Activated CD4-positive, alpha-beta T cell treated with anti-CD3 and anti-CD28 coated beads, Interleukin-10, Interleukin-2, amounts not matched to agents 100 ng/mL and 50 ng/mL, durations not matched to agents 16 hours and 8 hours (primary cell): Measurements from ENCODE around the gene JAZF1.

Experiments used
- DNase-seq: peaks from one replicate; pipeline ENCODE4 v3.0.0-alpha.2; 2020

Gene JAZF1

GRCh38 chr7:28180364-28181147 lies at the start of gene JAZF1:
TSS of gene JAZF1 (minus strand) at chr7:28180795.
- peak; percentile 29 for DNase-seq

DNA sequence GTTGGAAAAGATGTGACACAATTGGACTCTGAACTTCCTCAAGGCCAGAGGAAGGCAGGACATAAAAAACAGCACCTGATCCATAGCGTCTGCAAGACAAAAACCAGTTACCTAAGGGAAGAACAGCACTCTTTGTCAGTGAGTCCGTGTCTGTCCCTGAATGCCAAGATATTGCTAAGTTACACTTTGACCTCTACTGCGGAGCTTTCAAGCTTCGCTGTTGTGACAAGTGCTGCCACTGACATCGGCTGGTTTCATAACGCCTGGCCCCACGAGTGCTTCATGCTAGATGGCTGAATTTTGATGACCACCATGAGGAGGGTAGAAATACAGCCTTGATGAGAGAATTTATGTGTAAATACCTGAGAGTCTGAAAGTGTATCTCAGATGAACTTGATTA lies 49.7 kb upstream of the JAZF1 start:
- DNase-seq, result no peak

DNA sequence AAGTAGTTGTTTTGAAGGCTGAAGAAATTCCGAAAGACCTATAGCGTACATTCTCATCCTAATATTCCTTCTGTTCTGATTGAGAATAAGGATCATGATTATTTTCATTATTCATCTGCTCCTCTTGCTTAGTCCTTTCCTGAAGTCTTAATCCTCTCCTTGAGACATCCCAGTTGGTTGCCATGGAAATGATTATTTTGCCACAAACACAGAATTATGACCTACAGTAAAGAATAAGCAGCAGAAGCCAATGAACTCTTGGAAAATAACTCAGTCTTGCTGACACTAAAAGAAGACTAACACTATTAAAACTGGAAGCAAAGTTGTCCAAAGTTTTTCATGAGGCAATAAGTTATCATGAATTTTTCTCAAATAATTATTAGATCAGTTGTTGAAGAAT lies 47.8 kb upstream of the JAZF1 start:
- DNase-seq, result no peak

DNA sequence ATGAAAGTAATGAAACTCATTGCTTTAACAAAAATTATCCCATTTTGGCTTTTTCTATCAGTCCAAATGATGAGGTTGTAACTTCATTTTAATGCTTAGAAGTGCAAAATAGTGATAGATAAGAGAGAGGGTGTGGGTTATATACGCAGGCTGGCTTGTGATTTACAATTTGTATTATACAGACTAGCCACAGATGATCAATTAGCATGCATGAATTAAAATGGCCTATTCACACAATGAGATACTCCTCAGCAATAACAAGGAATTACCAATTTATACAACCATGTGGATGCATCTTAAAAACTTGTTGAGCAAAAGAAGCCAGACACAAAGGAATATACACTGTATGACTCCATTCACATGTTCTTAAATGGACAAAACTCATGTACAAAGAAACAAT lies 45.4 kb upstream of the JAZF1 start:
- no peak for DNase-seq

DNA sequence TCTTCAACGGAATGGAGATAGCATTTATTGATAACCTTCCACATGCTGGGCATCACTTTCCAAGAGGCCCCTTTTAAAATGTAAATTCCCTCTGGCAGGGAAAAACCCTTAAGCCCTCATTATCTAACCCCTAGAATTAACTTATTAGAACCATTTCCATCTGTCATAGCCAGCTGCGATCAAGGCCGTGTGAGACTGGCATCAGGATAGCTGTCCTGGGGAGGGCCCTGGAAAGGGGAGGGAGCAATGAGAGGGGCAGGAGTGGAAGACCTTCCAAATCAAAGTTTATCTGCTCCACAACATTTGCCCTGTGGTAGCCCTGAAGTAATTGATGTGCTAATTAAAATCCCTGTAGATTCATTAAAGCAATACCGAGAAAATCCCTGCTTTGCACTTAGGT lies 45.0 kb upstream of the JAZF1 start:
- no peak for DNase-seq

GRCh38 chr7:28224675-28225074 lies 44.1 kb upstream of the JAZF1 start:
- DNase-seq, result no peak

- DNase-seq, result no peak
Measured at GRCh38 chr7:28224172-28224571, 43.6 kb upstream of the JAZF1 start.

- no peak for DNase-seq
Measured at GRCh38 chr7:28222636-28223035, 42.0 kb upstream of the JAZF1 start.

GRCh38 chr7:28219793-28220192 lies 39.2 kb upstream of the JAZF1 start:
- DNase-seq, result no peak

DNA sequence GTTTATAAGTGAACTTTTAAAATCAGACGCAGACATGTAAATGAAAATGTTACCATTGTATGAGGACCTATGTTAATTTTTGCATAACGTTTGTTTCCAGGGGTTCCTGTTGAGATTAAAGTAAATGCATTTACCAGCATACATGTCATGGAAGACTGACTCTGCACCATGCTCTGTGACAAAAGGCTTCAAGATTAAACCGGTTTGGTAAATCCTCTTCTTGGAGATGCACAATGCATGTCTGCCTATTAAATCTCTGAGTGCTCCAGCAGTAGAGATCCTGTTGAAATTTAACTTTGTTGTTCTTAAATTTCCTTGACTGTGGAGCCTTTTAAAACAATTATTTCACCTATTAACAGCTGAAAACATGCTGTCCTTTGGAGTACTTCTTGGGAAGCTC lies 36.5 kb upstream of the JAZF1 start:
- no peak for DNase-seq

GRCh38 chr7:28211006-28211405 lies 30.4 kb upstream of the JAZF1 start:
- DNase-seq, result no peak

DNA sequence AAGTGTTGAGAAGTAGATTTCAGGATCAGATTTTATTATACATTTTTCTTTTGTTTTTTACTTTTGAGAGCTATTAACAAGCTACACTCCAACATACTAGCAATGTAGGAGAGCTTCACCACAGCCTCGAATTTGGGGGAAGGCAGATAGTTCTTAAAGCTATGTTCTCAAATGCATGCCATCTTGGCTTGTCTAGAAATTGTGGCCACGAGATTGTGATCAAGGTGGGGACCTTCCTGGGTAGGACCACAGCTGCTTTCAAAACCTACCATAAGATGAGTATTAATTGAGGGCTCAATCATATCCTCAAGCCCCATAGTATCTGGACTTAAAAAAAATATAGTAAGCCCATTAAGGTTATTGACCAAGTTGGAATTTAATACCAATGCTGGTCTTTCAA lies 27.9 kb upstream of the JAZF1 start:
- DNase-seq, result no peak

DNA sequence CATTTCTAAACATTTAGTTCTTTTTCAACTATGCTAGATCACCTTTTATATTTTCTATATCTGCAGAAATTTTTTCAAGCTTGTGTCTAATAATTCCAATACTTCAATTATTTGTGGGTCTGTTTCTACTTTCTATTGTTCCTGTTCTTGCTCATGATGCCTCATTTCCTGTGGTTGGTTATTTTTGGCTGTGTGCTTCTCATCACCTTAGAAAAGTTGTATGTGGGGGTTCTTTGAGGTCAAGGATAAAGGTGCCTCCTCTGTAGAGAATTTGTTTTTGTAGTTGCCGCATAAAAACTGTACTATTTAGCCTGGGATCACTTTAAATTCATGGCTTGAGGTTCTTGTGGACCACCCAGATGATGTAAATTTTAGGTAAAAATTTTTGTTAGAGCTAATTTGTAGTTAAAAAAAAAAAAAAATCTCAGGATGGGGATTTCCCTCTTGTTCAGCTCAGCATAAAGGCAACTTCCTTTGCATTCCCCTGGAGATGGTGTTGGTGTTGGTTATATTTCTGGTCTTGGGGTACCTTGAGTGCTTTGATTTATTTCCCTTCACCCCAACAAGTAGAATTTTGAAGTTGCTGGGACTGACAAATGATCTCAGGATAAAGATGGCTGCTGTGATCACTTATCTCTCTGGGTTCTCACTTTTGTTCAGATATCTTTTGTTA lies 27.0 kb upstream of the JAZF1 start:
- peak; percentile 69 for DNase-seq

- DNase-seq, result no peak
Measured at GRCh38 chr7:28205506-28205905, 24.9 kb upstream of the JAZF1 start.

GRCh38 chr7:28203508-28204240 lies 23.1 kb upstream of the JAZF1 start:
- DNase-seq, result no peak

DNA sequence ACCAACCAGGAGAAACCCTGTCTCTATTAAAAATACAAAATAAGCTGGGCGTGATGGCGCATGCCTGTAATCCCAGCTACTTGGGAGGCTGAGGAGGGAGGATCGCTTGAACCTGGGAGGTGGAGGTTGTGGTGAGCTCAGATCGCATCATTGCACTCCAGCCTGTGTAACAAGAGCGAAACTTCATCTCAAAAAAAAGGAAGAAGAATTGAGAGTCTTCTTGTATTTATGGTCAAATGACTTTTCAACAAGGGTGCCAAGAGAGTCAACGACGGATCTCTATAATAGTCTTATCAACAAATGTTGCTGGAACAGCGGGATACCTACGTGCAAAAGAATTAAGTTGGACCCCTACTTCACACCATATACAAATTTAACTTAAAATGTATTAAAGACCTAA lies 21.6 kb upstream of the JAZF1 start:
- DNase-seq, result no peak

DNA sequence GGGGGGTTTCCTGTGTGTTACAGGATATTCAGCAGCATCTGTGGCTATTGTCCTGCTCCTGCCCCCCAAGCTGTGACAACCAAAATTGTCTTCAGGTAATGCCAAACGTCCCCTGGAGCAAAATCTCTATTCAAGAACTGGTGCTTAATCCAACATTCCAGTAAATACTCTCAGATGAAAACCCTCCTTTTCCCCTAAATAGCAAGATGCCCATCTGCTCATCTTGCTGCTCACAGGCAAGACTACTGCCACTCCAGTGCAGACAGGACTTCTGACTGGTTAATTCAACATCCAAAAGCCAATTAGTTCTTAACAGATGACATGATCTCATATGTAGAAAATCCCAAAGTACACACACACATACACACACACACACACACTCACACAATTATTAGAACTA lies 20.5 kb upstream of the JAZF1 start:
- no peak for DNase-seq

DNA sequence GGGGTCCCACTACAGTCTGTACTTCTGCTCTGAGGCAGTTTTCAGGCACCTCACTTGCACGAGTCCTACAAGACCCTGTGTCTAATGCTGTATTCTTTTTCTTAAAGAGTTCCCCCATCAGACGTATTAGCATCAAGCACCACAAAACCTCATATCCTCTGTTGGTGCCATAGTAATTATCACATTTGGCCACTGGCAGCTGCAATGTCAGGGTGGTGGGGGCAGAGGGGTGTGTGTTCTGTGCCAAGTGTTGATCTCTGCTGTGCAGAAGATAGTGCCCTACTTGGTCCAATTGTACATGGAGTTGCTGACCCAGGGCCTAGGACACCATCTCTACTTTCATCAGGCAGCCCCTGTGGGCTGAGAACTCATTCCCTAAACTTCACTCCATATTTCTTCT lies 20.0 kb upstream of the JAZF1 start:
- DNase-seq, result no peak

DNA sequence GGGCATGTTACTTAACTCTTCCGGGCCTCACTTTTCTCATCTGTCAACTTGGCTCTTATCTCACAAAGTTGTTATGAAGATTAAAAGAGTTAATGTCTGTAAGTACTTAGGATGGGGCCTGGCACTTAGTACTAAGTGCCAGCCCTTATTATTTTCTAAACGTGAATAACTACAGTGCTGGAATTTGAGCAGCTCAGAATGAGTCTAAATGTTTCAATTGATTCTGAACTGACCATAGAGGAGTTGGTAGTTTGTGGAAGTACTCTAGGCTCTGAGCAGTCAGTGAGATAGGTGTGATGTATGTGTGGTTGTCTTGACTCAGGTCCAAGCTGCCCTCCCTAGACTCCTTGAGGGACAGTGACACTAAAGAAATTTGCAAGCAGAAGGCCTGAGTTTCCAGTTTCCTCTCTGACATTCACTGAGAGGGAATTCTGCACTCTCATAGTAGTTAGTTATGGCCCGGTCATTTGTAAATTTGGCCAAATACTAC lies 18.5 kb upstream of the JAZF1 start:
- DNase-seq, result no peak

GRCh38 chr7:28195910-28196620 lies 15.5 kb upstream of the JAZF1 start:
- DNase-seq, result no peak

GRCh38 chr7:28192786-28193585 lies 12.4 kb upstream of the JAZF1 start:
- no peak for DNase-seq

GRCh38 chr7:28191751-28192150 lies 11.2 kb upstream of the JAZF1 start:
- no peak for DNase-seq
